ENCODE measurements around the gene SLC6A9. TPM values are rescaled to one million over a fixed set of nuclear protein-coding genes. Genes with fewer than 3 reads are reported as not detected.

The SLC6A9 gene
- total and polyA plus RNA-seq, 2 experiments from 2014 or later = 14.4 to 20.0 TPM

GRCh38 chr1:43974443-43975248, 56.6 kb downstream of the SLC6A9 start, which contains the start of gene ATP6V0B:
TSS of gene ATP6V0B (plus strand) at chr1:43974960. CDS start at chr1:43975041, 81 bp downstream.
- peaks cover 70% of the 10 kb centered on the region for H3K36me3 Mint-ChIP-seq (ENCODE audit: low read depth)
- H3K27ac Mint-ChIP-seq = peak within 1 kb of the TSS; percentile 69
- peaks cover 22% of the 10 kb centered on the region for H4K20me1 ChIP-seq (replicated peaks; ENCODE audit: insufficient read depth)
- peaks cover 29% of the 10 kb centered on the region for H3K4me1 ChIP-seq (ENCODE audit: insufficient read depth)
- peak; percentile 95 for TF ChIP-seq CREB1 (CRISPR knock-in tag; IDR thresholded peaks at IDR 0.05; ENCODE audit: low read depth)
- TF ChIP-seq POLR2AphosphoS5 (IDR thresholded peaks at IDR 0.05; ENCODE audit: low read depth) = peak; percentile 92
- no peak for TF ChIP-seq EZH2phosphoT487 (IDR thresholded peaks at IDR 0.05; ENCODE audit: unreplicated experiment)
- no peak for TF ChIP-seq STAT1 (IDR thresholded peaks at IDR 0.05; ENCODE audit: unreplicated experiment)
- TF ChIP-seq NANOG (IDR thresholded peaks at IDR 0.05; ENCODE audit: borderline replicate concordance) = no peak
- peak; percentile 93 for TF ChIP-seq ETS1 (IDR thresholded peaks at IDR 0.05)
- TF ChIP-seq CTCF (conservative IDR thresholded peaks at IDR 0.05; ENCODE audit: low read depth in 2 of 2) = 0 out of 4 replicates have a peak, but pooled peaks of 1 of the 2 experiments have one; percentile 14
- TF ChIP-seq REST (IDR thresholded peaks at IDR 0.05; ENCODE audit: unreplicated experiment) = no peak
- peaks cover 17% of the 10 kb centered on the region for H3K79me2 ChIP-seq (replicated peaks; ENCODE audit: insufficient read depth)
- 0 out of 2 replicates have a peak, but pooled peaks cover 7% of the 10 kb centered on the region for H3K36me3 ChIP-seq (ENCODE audit: insufficient read depth)
- DNase-seq (ENCODE audit: low spot score) (peak; percentile 99), ATAC-seq (peak; percentile 78)
- H2AFZ ChIP-seq = peak within 1 kb of the TSS; percentile 100
- H3K9me3 Mint-ChIP-seq = no peaks in the 10 kb centered on the region
- H3K27me3 Mint-ChIP-seq (ENCODE audit: insufficient read depth, low read depth, poor library complexity) = peaks cover 25% of the 10 kb centered on the region
- H3K27me3 ChIP-seq (ENCODE audit: insufficient read depth) = no peaks in the 10 kb centered on the region
- peaks cover 45% of the 10 kb centered on the region for H3K4me1 Mint-ChIP-seq
- H3K4me2 ChIP-seq = peak within 1 kb of the TSS; percentile 98
- peak within 1 kb of the TSS; percentile 90 for H3K4me3 Mint-ChIP-seq
- H3K9me2 ChIP-seq (ENCODE audit: insufficient read depth) = no peaks in the 10 kb centered on the region
- 0 out of 2 replicates have a peak within 1 kb of the TSS, but pooled peaks have one; percentile 59 for H3K27ac ChIP-seq (ENCODE audit: low read depth)
- H3K4me3 ChIP-seq = peak within 1 kb of the TSS; percentile 96
- peaks cover 24% of the 10 kb centered on the region; the same call in 1 of the 2 replicates for H3F3A ChIP-seq (replicated peaks; ENCODE audit: low read depth)

All from GM23338 (cell line).